ENCODE results near the gene GAMT. TPM values are rescaled to one million over a fixed set of nuclear protein-coding genes. Genes with fewer than 3 reads are reported as not detected.

Gene GAMT
- total and polyA plus RNA-seq, 2 donors (not counting 3 experiments of a cell fraction or from before 2014, with no cell fraction given), result 22.1 to 36.9 TPM

DNA sequence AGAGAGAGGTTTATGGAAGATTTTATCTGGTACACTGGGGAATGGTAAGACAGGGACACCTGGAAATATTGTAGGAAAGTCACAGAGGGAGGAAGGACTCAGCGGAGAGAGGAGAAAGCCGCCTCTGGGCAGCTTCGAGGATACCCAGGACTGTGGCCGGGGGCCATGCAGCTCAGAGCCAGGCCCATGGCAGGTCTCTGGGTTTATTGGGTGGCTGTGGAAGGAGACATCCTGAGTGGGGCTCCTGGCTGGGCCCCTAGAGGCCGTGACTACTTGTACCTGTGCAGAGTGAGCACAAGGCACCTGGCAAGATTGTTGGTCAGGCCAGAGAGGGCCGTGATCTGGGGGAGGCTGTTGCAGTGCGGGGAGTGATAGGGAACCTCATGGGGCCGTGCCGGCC lies 9.4 kb upstream of the GAMT start:
- Histone ChIP-seq H4K20me1 (replicated peaks; ENCODE audit: control insufficient read depth, extremely low read depth, insufficient read depth, low read length) (no peaks in the 10 kb centered on the region), H3K36me3 (ENCODE audit: control insufficient read depth in 2 of 2, extremely low read depth in 1 of 2, insufficient read depth in 2 of 2, low read length in 2 of 2) (peaks cover 0 to 6% of the 10 kb centered on the region in 2 experiments), H3K4me3 (replicated peaks in 1 of 3; ENCODE audit: insufficient read depth in 1 of 3, low read depth in 1 of 3, low read length in 3 of 3) (no peak overlapping the region), H3K4me1 (ENCODE audit: control insufficient read depth, extremely low read depth, insufficient read depth, low read length) (peaks cover 37% of the 10 kb centered on the region), H3K27ac (ENCODE audit: insufficient read depth, low read depth, low read length) (peak overlapping the region; percentile 92), H3K9me3 (replicated peaks; ENCODE audit: control insufficient read depth, insufficient read depth, low read length) (no peaks in the 10 kb centered on the region), H3K9me1 (replicated peaks; ENCODE audit: control insufficient read depth, extremely low read depth, insufficient read depth, low read length) (no peaks in the 10 kb centered on the region), H3K4me2 (ENCODE audit: insufficient read depth, low read length) (no peak overlapping the region), H3K27me3 (ENCODE audit: control insufficient read depth in 2 of 2, insufficient read depth in 2 of 2, low read length in 2 of 2) (no peaks in the 10 kb centered on the region), H2AFZ (ENCODE audit: low read depth, low read length) (no peak overlapping the region), H3K79me2 (ENCODE audit: control insufficient read depth, insufficient read depth, low read length) (peaks cover 78% of the 10 kb centered on the region), H3K9ac (replicated peaks; ENCODE audit: extremely low read depth, insufficient read depth, low read length) (no peak overlapping the region)
- ChIA-PET POLR2A (no interaction called here), CTCF (interaction anchor here (1.5 kb wide), 1 partner anchor 166 kb away, joined by 3 read pairs; no protein-coding TSS in a partner anchor)
- no TSS peak for BruUV-seq (replicated peaks)
- dilution Hi-C loops (cut with MboI; ENCODE audit: extremely low pct_ligation_motif_present, low sequenced_read_pairs), result no loop called here
- TF ChIP-seq CTCF (IDR thresholded peaks at IDR 0.05; ENCODE audit: extremely low read depth in 1 of 2, insufficient read depth in 1 of 2, low read depth in 1 of 2, low read length in 2 of 2), result no peak
- no peak for TF ChIP-seq EZH2 (IDR thresholded peaks at IDR 0.05; ENCODE audit: borderline replicate concordance, low read depth, low read length, severe bottlenecking)
- no peak for TF ChIP-seq MYC (IDR thresholded peaks at IDR 0.05; ENCODE audit: low read depth, low read length)
- no peak for TF ChIP-seq FOS (IDR thresholded peaks at IDR 0.05; ENCODE audit: borderline replicate concordance, insufficient read depth, low read length)
- no peak for TF ChIP-seq JUN (IDR thresholded peaks at IDR 0.05; ENCODE audit: borderline replicate concordance, insufficient read depth, insufficient read length, low read depth)
- no peak for TF ChIP-seq GATA2 (IDR thresholded peaks at IDR 0.05; ENCODE audit: insufficient read depth, insufficient read length, low read depth, low read length)
- no peak for TF ChIP-seq POLR2A (IDR thresholded peaks at IDR 0.05; ENCODE audit: low read depth, low read length)
- TF ChIP-seq, protein P1, sequence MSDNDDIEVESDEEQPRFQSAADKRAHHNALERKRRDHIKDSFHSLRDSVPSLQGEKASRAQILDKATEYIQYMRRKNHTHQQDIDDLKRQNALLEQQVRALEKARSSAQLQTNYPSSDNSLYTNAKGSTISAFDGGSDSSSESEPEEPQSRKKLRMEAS (IDR thresholded peaks at IDR 0.05; ENCODE audit: insufficient read depth, insufficient read length), result no peak
- TF ChIP-seq POLR2AphosphoS5 (IDR thresholded peaks at IDR 0.05; ENCODE audit: insufficient read depth, low read depth, low read length), result no peak
- no peak for DNase-seq (ENCODE audit: low read depth, low spot score)
- no peak for FAIRE-seq
- intact Hi-C loops (cut with micrococcal nuclease), result no loop called here
